MM.1S (cell line): ENCODE results near the gene TMEFF1.

Experiments
- DNase-seq: peaks from one replicate; pipeline ENCODE4 v3.0.0-alpha.2; 2015
- H2AFZ ChIP-seq: fragments of 300-600 bp; sonication (generic); 2 replicates; pipeline ENCODE4 v1.6.0; 2016; ENCODE audit warnings: antibody characterized with exemption, low read length
- H3F3A ChIP-seq: fragments of 300-600 bp; sonication (generic); 2 replicates; pipeline ENCODE4 v1.6.1; 2016; ENCODE audit warnings: mild to moderate bottlenecking, antibody characterized with exemption, low read length, moderate library complexity, mixed read lengths; ENCODE audit not compliant: insufficient read depth
- H3K27ac ChIP-seq: fragments of 300-600 bp; sonication (generic); 2 replicates; pipeline ENCODE4 v1.5.1; 2016; ENCODE audit warnings: mild to moderate bottlenecking, low read length
- H3K27me3 ChIP-seq: fragments of 300-600 bp; sonication (generic); replicated peaks from 2 replicates; pipeline ENCODE4 v1.6.0; 2016; ENCODE audit warnings: low read length; ENCODE audit not compliant: insufficient read depth
- H3K36me3 ChIP-seq: fragments of 300-600 bp; sonication (generic); replicated peaks from 2 replicates; pipeline ENCODE4 v1.6.1; 2016; ENCODE audit warnings: mild to moderate bottlenecking, low read length, mixed read lengths; ENCODE audit not compliant: insufficient read depth
- H3K4me1 ChIP-seq: fragments of 300-600 bp; sonication (generic); 2 replicates; pipeline ENCODE4 v1.6.1; 2016; ENCODE audit warnings: low read length, mixed read lengths
- H3K4me2 ChIP-seq: fragments of 300-600 bp; sonication (generic); 2 replicates; pipeline ENCODE4 v1.6.0; 2016; ENCODE audit warnings: low read depth, low read length
- H3K4me3 ChIP-seq: fragments of 300-600 bp; sonication (generic); 2 replicates; pipeline ENCODE4 v1.5.1; 2016; ENCODE audit warnings: low read length, mixed read lengths
- H3K79me2 ChIP-seq: fragments of 300-600 bp; sonication (generic); 2 replicates; pipeline ENCODE4 v1.6.1; 2016; ENCODE audit warnings: mixed run types, low read length, mixed read lengths
- H3K9ac ChIP-seq: fragments of 300-600 bp; sonication (generic); 2 replicates; pipeline ENCODE4 v1.6.1; 2016; ENCODE audit warnings: low read length, mixed read lengths
- H3K9me2 ChIP-seq: fragments of 300-600 bp; sonication (generic); replicated peaks from 2 replicates; pipeline ENCODE4 v1.6.1; 2016; ENCODE audit warnings: mild to moderate bottlenecking, low read length, mixed read lengths; ENCODE audit not compliant: insufficient read depth
- H3K9me3 ChIP-seq: fragments of 300-600 bp; sonication (generic); replicated peaks from 2 replicates; pipeline ENCODE4 v1.6.1; 2016; ENCODE audit warnings: mild to moderate bottlenecking, low read length, mixed read lengths; ENCODE audit not compliant: insufficient read depth
- H4K20me1 ChIP-seq: fragments of 300-600 bp; sonication (generic); 2 replicates; pipeline ENCODE4 v1.6.1; 2016; ENCODE audit warnings: mild to moderate bottlenecking, low read length, moderate library complexity, mixed read lengths; ENCODE audit not compliant: insufficient read depth
- EZH2 ChIP-seq: fragments of 300-600 bp; sonication (generic); optimal IDR thresholded peaks from 2 replicates; pipeline ENCODE3; 2017; ENCODE audit warnings: low read depth, mild to moderate bottlenecking, antibody characterized with exemption, low read length, mixed read lengths
- EZH2phosphoT487 ChIP-seq: fragments of 300-600 bp; sonication (generic); IDR thresholded peaks from 2 replicates; pipeline ENCODE4 v1.6.1; 2018; ENCODE audit warnings: antibody characterized with exemption, low read length
- TF ChIP-seq, protein P1 (sequence below): fragments of 300-600 bp; sonication (generic); IDR thresholded peaks from 2 replicates; pipeline ENCODE4 v1.5.1; 2016; ENCODE audit warnings: antibody characterized with exemption, low read length, mixed read lengths

Gene TMEFF1

DNA sequence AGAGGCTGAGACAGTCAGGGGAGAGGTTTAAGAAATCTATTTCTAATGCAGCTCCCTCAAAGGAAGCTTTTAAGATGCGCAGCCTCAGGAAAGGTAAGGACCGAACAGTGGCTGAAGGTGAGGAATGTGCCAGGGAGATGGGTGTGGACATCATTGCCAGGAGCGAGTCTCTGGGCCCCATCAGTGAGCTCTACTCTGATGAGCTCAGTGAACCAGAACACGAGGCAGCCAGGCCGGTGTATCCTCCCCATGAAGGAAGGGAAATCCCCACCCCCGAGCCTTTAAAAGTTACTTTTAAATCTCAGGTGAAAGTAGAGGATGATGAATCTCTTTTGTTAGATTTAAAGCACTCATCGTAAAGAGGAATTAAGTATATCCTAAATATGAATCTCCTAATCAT is 113.1 kb downstream of the TMEFF1 start:
- Histone ChIP-seq H3K9me2 (no peaks in the 10 kb centered on the region), H3K9ac (no peak overlapping the region), H3K4me2 (no peak overlapping the region), H3K79me2 (no peaks in the 10 kb centered on the region), H3K4me1 (peaks cover 9% of the 10 kb centered on the region), H4K20me1 (no peaks in the 10 kb centered on the region), H3K27me3 (no peaks in the 10 kb centered on the region), H3F3A (peaks cover 6% of the 10 kb centered on the region; the same call in 1 of the 2 replicates), H3K4me3 (no peak overlapping the region), H3K27ac (no peak overlapping the region), H3K36me3 (no peaks in the 10 kb centered on the region), H2AFZ (no peak overlapping the region), H3K9me3 (no peaks in the 10 kb centered on the region)
- no peak for TF ChIP-seq EZH2phosphoT487
- no peak for TF ChIP-seq EZH2
- TF ChIP-seq, protein P1, sequence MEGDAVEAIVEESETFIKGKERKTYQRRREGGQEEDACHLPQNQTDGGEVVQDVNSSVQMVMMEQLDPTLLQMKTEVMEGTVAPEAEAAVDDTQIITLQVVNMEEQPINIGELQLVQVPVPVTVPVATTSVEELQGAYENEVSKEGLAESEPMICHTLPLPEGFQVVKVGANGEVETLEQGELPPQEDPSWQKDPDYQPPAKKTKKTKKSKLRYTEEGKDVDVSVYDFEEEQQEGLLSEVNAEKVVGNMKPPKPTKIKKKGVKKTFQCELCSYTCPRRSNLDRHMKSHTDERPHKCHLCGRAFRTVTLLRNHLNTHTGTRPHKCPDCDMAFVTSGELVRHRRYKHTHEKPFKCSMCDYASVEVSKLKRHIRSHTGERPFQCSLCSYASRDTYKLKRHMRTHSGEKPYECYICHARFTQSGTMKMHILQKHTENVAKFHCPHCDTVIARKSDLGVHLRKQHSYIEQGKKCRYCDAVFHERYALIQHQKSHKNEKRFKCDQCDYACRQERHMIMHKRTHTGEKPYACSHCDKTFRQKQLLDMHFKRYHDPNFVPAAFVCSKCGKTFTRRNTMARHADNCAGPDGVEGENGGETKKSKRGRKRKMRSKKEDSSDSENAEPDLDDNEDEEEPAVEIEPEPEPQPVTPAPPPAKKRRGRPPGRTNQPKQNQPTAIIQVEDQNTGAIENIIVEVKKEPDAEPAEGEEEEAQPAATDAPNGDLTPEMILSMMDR = no peak
- no peak for DNase-seq

DNA sequence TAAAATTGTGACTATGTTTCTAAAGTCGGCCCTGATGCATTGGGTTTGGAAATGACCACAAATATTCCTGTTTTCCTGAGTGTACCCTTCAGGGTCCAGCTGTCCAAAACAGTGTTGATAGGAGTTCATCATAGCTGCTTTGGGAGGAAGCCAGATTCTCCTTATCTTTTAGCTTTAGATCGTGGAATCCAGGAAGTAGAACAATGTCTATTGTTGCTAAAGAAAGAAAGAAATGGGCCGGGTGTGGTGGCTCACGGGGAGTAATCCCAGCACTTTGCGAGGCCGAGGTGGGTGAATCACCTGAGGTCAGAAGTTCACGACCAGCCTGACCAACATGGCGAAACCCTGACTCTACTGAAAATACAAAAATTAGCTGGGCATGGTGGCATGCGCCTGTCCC is 114.4 kb downstream of the TMEFF1 start:
- TF ChIP-seq, protein P1 = no peak
- TF ChIP-seq EZH2 (no peak), EZH2phosphoT487 (no peak)
- H3K36me3 ChIP-seq = no peaks in the 10 kb centered on the region
- H3K79me2 ChIP-seq = no peaks in the 10 kb centered on the region
- H3K4me1 ChIP-seq = peaks cover 1% of the 10 kb centered on the region
- no peaks in the 10 kb centered on the region for H3F3A ChIP-seq
- H3K4me3 ChIP-seq = no peak overlapping the region
- H3K9me2 ChIP-seq = no peaks in the 10 kb centered on the region
- H3K9me3 ChIP-seq = no peaks in the 10 kb centered on the region
- H3K27me3 ChIP-seq = no peaks in the 10 kb centered on the region
- H3K4me2 ChIP-seq = no peak overlapping the region
- H4K20me1 ChIP-seq = no peaks in the 10 kb centered on the region
- DNase-seq = no peak
- no peak overlapping the region for H3K27ac ChIP-seq
- no peak overlapping the region for H2AFZ ChIP-seq
- no peak overlapping the region for H3K9ac ChIP-seq

DNA sequence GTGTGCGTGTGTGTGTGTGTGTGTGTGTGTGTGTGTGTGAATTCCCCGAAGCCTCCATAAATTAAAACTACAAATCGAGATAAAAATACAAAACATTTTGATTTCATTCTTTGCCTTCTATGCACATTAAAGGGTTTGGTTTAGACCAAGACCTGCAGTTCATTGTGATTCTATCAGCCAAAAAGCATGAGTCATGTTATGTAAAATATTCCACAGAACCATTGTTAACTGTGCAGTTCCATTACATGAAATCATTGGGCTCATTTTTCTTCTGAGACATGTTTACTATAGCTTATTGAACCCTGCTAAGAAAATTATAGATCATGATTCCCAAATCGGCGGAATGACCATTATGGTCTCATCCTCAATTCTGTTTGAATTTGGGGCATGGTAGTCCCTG is 116.6 kb downstream of the TMEFF1 start:
- Histone ChIP-seq H4K20me1 (no peaks in the 10 kb centered on the region), H3K27me3 (no peaks in the 10 kb centered on the region), H3K9me3 (no peaks in the 10 kb centered on the region), H3K9me2 (no peaks in the 10 kb centered on the region), H3K36me3 (no peaks in the 10 kb centered on the region), H3K4me1 (no peaks in the 10 kb centered on the region), H3K4me3 (no peak overlapping the region), H3K27ac (no peak overlapping the region), H3K4me2 (no peak overlapping the region), H3K9ac (no peak overlapping the region), H3K79me2 (no peaks in the 10 kb centered on the region), H2AFZ (no peak overlapping the region), H3F3A (no peaks in the 10 kb centered on the region)
- TF ChIP-seq, protein P1 = no peak
- TF ChIP-seq EZH2 (no peak), EZH2phosphoT487 (no peak)
- no peak for DNase-seq
